Panc1 (cell line): ENCODE results near the gene NAV1. TPM values are rescaled to one million over a fixed set of nuclear protein-coding genes. Genes with fewer than 3 reads are reported as not detected.

Experiments
- ATAC-seq: fragments of 200-7000 bp; cut with Tn5 transposase; 2 replicates; pipeline ENCODE4 v1.9.1; 2020; ENCODE audit warnings: mild to moderate bottlenecking, moderate library complexity
- BruUV-seq: library from RNA; stranded (reverse); fragments of 400-500 nt; replicated peaks from 2 replicates; lab custom pipeline; 2021; lab: Mats Ljungman, UMichigan
- CTCF ChIA-PET: fragments of 300-600 bp; sonication (Branson Sonifier 250); formaldehyde crosslinking; loops from one replicate; lab custom pipeline; 2022; ENCODE audit warnings: antibody characterized with exemption; lab: Charles Lee
- POLR2A ChIA-PET: fragments of 300-600 bp; sonication (Branson Sonifier 250); formaldehyde crosslinking; loops from one replicate; lab custom pipeline; 2022; ENCODE audit warnings: antibody characterized with exemption; lab: Charles Lee
- DNase-seq: peaks from one replicate; pipeline ENCODE4 v3.0.0-alpha.2; 2010; ENCODE audit warnings: low read depth, low spot score
- H3K27ac ChIP-seq: 2 replicates; pipeline ENCODE4 v1.5.1; 2011; ENCODE audit warnings: mild to moderate bottlenecking, low read length, inconsistent platforms
- H3K27me3 ChIP-seq: fragments of 200-500 bp; sonication (Bioruptor generic); 2 replicates; pipeline ENCODE4 v1.6.0; 2014; ENCODE audit warnings: low read length, inconsistent platforms; ENCODE audit not compliant: control insufficient read depth, insufficient read depth
- H3K36me3 ChIP-seq: fragments of 200-500 bp; sonication (Bioruptor generic); 2 replicates; pipeline ENCODE4 v1.5.1; 2014; ENCODE audit warnings: inconsistent platforms, mild to moderate bottlenecking, low read length, moderate library complexity; ENCODE audit not compliant: control insufficient read depth, insufficient read depth
- H3K4me1 ChIP-seq: 2 replicates; pipeline ENCODE4 v1.5.1; 2011; ENCODE audit warnings: inconsistent platforms, mild to moderate bottlenecking, low read length, moderate library complexity; ENCODE audit not compliant: control insufficient read depth, insufficient read depth
- H3K4me3 ChIP-seq, 2 experiments: 2 replicates each; pipeline ENCODE4 v1.5.1; 2011 to 2012; ENCODE audit warnings: low read depth in 2 of 2, low read length in 2 of 2, mild to moderate bottlenecking in 2 of 2, inconsistent platforms in 1 of 2, moderate library complexity in 1 of 2
- H3K9me3 ChIP-seq: fragments of 200-500 bp; sonication (Bioruptor generic); 2 replicates; pipeline ENCODE4 v1.5.1; 2014; ENCODE audit warnings: low read depth, mild to moderate bottlenecking, inconsistent platforms, low read length, moderate library complexity; ENCODE audit not compliant: control insufficient read depth, insufficient read depth
- CTCF ChIP-seq: fragments of 450-650 bp; IDR thresholded peaks from 2 replicates; pipeline ENCODE4 v1.5.1; 2017; ENCODE audit warnings: mild to moderate bottlenecking
- POLR2AphosphoS5 ChIP-seq: IDR thresholded peaks from 2 replicates; pipeline ENCODE4 v1.6.1; 2012; ENCODE audit warnings: mild to moderate bottlenecking, low read depth, low read length, moderate library complexity
- REST ChIP-seq, 2 experiments: IDR thresholded peaks; 2 replicates each; pipeline ENCODE4 v1.6.1; 2011 to 2012; ENCODE audit warnings: low read depth in 2 of 2, control low read depth in 1 of 2, low read length in 1 of 2, mild to moderate bottlenecking in 1 of 2, moderate library complexity in 1 of 2; ENCODE audit not compliant: insufficient read depth in 1 of 2
- SIN3A ChIP-seq: IDR thresholded peaks from 2 replicates; pipeline ENCODE4 v1.6.1; 2012; ENCODE audit warnings: low read depth, mild to moderate bottlenecking, low read length, moderate library complexity, borderline replicate concordance; ENCODE audit not compliant: insufficient read depth
- TCF7L2 ChIP-seq: IDR thresholded peaks from 2 replicates; pipeline ENCODE4 v1.6.1; 2011; ENCODE audit warnings: mild to moderate bottlenecking, low read depth, low read length, inconsistent platforms
- in situ Hi-C: cut with HindIII; loops from 2 replicates; pipeline ENCODE4 v1.10.0; 2016; ENCODE audit warnings: low sequenced_read_pairs, low pct_unique_long_range_greater_than_20kb
- intact Hi-C: fragments of 100-400 bp; cut with micrococcal nuclease; formaldehyde crosslinking; loops from one replicate; pipeline ENCODE4 v1.10.0; 2022; ENCODE audit not compliant: unreplicated experiment
- total RNA-seq: library from RNA; stranded (reverse); gene quantifications from one replicate; pipeline ENCODE4 v1.2.1, GENCODE V29; 2021; ENCODE audit not compliant: unreplicated experiment

Gene NAV1
- total RNA-seq, 1 experiment from 2014 or later = 29.0 TPM

GRCh38 chr1:201586806-201587205, 47.9 kb downstream of the NAV1 start:
- Histone ChIP-seq H3K27me3 (no peaks in the 10 kb centered on the region), H3K27ac (no peak overlapping the region), H3K36me3 (no peaks in the 10 kb centered on the region), H3K4me3 (no peak overlapping the region), H3K9me3 (no peaks in the 10 kb centered on the region), H3K4me1 (no peaks in the 10 kb centered on the region)
- in situ Hi-C loops (no loop called here), intact Hi-C loops (no loop called here)
- no peak for ATAC-seq
- POLR2A ChIA-PET = no interaction called here
- no peak for DNase-seq
- TF ChIP-seq REST (IDR thresholded peaks at IDR 0.05; ENCODE audit: insufficient read depth in 1 of 2, low read depth in 2 of 2, low read length in 1 of 2) (no peak), CTCF (no peak), SIN3A (no peak), POLR2AphosphoS5 (no peak)
- no TSS peak for BruUV-seq
- CTCF ChIA-PET = no interaction called here

GRCh38 chr1:201587729-201588128, 48.8 kb downstream of the NAV1 start:
- Histone ChIP-seq H3K4me1 (no peaks in the 10 kb centered on the region), H3K4me3 (no peak overlapping the region), H3K9me3 (no peaks in the 10 kb centered on the region), H3K36me3 (no peaks in the 10 kb centered on the region), H3K27me3 (no peaks in the 10 kb centered on the region), H3K27ac (no peak overlapping the region)
- no TSS peak for BruUV-seq
- no peak for DNase-seq
- TF ChIP-seq SIN3A = no peak
- no peak for TF ChIP-seq POLR2AphosphoS5
- TF ChIP-seq CTCF = no peak
- no peak for TF ChIP-seq TCF7L2
- TF ChIP-seq REST (IDR thresholded peaks at IDR 0.05; ENCODE audit: insufficient read depth in 1 of 2, low read depth in 2 of 2, low read length in 1 of 2) = no peak
- CTCF ChIA-PET = no interaction called here
- intact Hi-C loops = no loop called here
- in situ Hi-C loops = no loop called here
- POLR2A ChIA-PET = no interaction called here
- no peak for ATAC-seq

Other genes with a start within 250 kb of the NAV1 start
- gene TNNT2, start 161.4 kb upstream of the NAV1 start, total RNA-seq = not detected
- gene LAD1, start 139.8 kb upstream of the NAV1 start, total RNA-seq = 0.10 TPM
- not detected for gene TNNI1, start 117.4 kb upstream of the NAV1 start, total RNA-seq
- gene PHLDA3, start 69.9 kb upstream of the NAV1 start, total RNA-seq = 12.3 TPM
- gene CSRP1, start 32.0 kb upstream of the NAV1 start, total RNA-seq = 94.4 TPM